Nephron (organoid): ENCODE measurements around the gene LSR.

Experiments
- H3K27ac Mint-ChIP-seq, 3 experiments: 2 replicates each; pipeline ENCODE4 v1.8.0; 2020; ENCODE audit warnings: mixed read lengths in 3 of 3, mild to moderate bottlenecking in 2 of 3, moderate library complexity in 1 of 3
- H3K27me3 Mint-ChIP-seq: 2 replicates; pipeline ENCODE4 v1.8.0; 2021; ENCODE audit warnings: low read depth, mild to moderate bottlenecking, moderate library complexity, mixed read lengths
- H3K36me3 Mint-ChIP-seq: 2 replicates; pipeline ENCODE4 v1.8.0; 2020; ENCODE audit warnings: low read depth, mixed read lengths
- H3K4me1 Mint-ChIP-seq: 2 replicates; pipeline ENCODE4 v1.8.0; 2020; ENCODE audit warnings: mixed read lengths
- H3K4me3 Mint-ChIP-seq, 3 experiments: 2 replicates each; pipeline ENCODE4 v1.8.0; 2020; ENCODE audit warnings: mild to moderate bottlenecking in 3 of 3, mixed read lengths in 3 of 3, moderate library complexity in 2 of 3
- H3K9me3 Mint-ChIP-seq: 2 replicates; pipeline ENCODE4 v1.8.0; 2020; ENCODE audit warnings: mixed read lengths
- TF ChIP-seq, protein P1 (sequence below), 3 experiments: fragments of 200-600 bp; sonication (generic); IDR thresholded peaks; one replicate each; pipeline ENCODE4 v1.5.0; 2021; ENCODE audit warnings: antibody characterized with exemption in 3 of 3; ENCODE audit not compliant: unreplicated experiment in 3 of 3

Gene LSR

DNA sequence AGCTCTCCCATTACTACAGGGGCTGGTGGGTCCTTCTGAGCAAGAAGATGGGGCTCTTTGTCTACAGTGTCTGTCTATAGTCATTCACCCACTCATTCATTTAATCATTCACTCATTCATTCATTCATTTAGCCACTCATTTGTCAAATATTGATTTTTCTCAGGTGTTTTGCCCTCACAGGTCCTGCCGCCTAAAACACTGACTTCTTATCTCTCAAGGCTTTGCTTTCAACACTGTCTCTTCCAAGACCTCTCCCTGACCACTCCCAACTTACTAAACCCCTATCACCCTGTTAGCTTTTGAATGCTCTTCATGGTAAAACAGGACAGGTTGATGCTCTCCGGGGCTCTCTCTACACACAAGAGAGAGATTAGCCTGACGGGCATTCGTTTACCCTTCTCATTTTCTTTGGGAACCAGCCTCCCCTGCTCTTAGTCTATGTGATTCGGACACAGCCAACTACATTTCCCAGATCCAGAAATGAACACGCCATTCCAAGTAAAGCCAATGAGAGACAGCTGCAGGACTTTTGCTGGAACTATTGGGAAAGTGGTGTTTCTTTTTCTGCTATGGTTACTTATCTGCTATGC, 43.0 kb upstream of the LSR start:
- Mint-ChIP-seq H3K4me3 (no peak overlapping the region), H3K9me3 (no peaks in the 10 kb centered on the region), H3K27ac (no peak overlapping the region), H3K27me3 (peaks cover 6% of the 10 kb centered on the region), H3K36me3 (no peaks in the 10 kb centered on the region), H3K4me1 (no peaks in the 10 kb centered on the region)
- TF ChIP-seq, protein P1, sequence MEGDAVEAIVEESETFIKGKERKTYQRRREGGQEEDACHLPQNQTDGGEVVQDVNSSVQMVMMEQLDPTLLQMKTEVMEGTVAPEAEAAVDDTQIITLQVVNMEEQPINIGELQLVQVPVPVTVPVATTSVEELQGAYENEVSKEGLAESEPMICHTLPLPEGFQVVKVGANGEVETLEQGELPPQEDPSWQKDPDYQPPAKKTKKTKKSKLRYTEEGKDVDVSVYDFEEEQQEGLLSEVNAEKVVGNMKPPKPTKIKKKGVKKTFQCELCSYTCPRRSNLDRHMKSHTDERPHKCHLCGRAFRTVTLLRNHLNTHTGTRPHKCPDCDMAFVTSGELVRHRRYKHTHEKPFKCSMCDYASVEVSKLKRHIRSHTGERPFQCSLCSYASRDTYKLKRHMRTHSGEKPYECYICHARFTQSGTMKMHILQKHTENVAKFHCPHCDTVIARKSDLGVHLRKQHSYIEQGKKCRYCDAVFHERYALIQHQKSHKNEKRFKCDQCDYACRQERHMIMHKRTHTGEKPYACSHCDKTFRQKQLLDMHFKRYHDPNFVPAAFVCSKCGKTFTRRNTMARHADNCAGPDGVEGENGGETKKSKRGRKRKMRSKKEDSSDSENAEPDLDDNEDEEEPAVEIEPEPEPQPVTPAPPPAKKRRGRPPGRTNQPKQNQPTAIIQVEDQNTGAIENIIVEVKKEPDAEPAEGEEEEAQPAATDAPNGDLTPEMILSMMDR (IDR thresholded peaks at IDR 0.05; ENCODE audit: unreplicated experiment in 3 of 3): no peak

DNA sequence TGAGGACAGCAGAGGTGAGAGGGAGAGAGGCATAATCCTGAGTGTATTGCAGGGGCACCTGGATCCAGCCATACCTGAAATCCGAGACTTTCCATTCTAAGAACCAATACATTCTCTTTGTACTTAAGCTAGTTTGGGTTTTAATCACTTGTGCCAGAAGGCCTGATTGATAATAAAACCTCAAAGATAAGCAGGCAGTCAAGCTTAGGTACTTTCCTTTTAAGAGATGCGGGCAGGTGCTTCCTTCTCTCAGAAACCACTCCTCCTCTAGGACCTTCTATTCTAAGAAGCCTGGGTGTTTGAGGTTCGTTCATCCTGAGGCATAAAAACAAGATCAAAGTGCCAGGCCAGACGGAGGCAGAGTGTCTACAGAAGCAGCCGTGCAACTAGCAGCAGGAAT, 42.4 kb upstream of the LSR start:
- no peak overlapping the region for H3K27ac Mint-ChIP-seq
- no peaks in the 10 kb centered on the region for H3K9me3 Mint-ChIP-seq
- no peaks in the 10 kb centered on the region for H3K36me3 Mint-ChIP-seq
- no peaks in the 10 kb centered on the region for H3K4me1 Mint-ChIP-seq
- TF ChIP-seq, protein P1 (IDR thresholded peaks at IDR 0.05; ENCODE audit: unreplicated experiment in 3 of 3): no peak
- H3K4me3 Mint-ChIP-seq: no peak overlapping the region
- H3K27me3 Mint-ChIP-seq: peaks cover 4% of the 10 kb centered on the region

DNA sequence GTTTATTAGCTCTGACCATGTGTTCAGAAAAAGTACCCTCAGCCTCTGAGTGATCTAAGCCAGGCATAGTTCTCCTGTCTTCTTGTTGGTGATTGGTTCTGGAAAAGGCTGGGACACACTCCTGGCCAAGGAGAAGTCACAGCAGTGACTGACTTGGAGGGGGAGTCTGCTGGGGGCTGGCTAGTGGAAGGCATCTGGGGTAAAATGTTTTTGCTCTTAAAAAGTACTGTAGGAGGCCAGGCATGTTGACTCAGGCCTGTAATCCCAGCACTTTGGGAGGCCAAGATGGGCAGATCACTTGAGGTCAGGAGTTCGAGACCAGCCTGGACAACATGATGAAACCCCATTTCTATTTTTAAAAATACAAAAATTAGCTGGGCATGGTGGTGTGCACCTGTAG, 41.9 kb upstream of the LSR start:
- peaks cover 4% of the 10 kb centered on the region for H3K27me3 Mint-ChIP-seq
- no peaks in the 10 kb centered on the region for H3K4me1 Mint-ChIP-seq
- TF ChIP-seq, protein P1 (IDR thresholded peaks at IDR 0.05; ENCODE audit: unreplicated experiment in 3 of 3): no peak
- no peaks in the 10 kb centered on the region for H3K9me3 Mint-ChIP-seq
- no peak overlapping the region for H3K27ac Mint-ChIP-seq
- no peaks in the 10 kb centered on the region for H3K36me3 Mint-ChIP-seq
- no peak overlapping the region for H3K4me3 Mint-ChIP-seq

DNA sequence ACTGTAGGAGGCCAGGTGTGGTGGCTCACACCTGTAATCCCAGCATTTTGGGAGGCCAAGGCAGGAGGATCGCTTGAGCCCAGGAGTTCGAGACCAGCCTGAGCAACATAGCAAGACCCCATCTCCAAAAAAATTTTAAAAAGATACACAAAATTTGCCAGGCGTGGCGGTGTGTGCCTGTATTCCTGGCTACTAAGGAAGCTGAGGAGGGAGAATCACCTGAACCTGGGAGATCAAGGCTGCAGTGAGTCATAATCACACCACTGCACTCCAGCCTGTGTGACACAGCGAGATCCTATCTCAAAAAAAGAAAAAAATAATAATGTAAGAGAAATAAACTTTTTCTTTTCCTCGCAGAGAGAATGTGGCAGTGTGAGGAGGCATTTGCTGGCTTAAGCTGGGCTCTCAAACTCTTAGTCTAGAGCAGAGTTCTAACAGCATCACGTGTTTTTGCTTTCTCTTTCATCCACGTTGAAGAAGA, 41.4 kb upstream of the LSR start:
- H3K4me3 Mint-ChIP-seq: no peak overlapping the region
- TF ChIP-seq, protein P1 (IDR thresholded peaks at IDR 0.05; ENCODE audit: unreplicated experiment in 3 of 3): no peak
- H3K27ac Mint-ChIP-seq: no peak overlapping the region
- no peaks in the 10 kb centered on the region for H3K36me3 Mint-ChIP-seq
- no peaks in the 10 kb centered on the region for H3K4me1 Mint-ChIP-seq
- peaks cover 7% of the 10 kb centered on the region for H3K27me3 Mint-ChIP-seq
- no peaks in the 10 kb centered on the region for H3K9me3 Mint-ChIP-seq

DNA sequence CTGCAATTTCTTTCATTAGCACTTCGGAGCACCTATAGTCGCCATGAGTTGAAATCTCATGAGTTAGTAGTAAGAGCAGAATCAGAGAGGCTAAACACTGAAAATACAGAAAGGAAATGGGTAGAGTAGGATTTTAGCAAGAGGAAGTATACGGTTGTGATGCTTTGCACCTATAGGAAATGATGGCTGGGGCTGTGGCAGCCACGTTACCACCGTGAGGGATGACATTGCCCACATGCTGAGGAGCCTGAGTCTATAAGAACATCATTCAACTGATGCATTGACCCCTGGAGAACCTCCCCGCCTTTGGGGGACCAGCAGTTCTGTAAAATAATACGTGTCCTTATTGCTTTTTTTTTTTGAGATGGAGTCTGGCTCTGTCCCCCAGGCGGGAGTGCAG, 40.7 kb upstream of the LSR start:
- Mint-ChIP-seq H3K27ac (no peak overlapping the region), H3K4me1 (no peaks in the 10 kb centered on the region), H3K36me3 (no peaks in the 10 kb centered on the region), H3K9me3 (no peaks in the 10 kb centered on the region), H3K4me3 (no peak overlapping the region), H3K27me3 (peaks cover 7% of the 10 kb centered on the region)
- TF ChIP-seq, protein P1 (IDR thresholded peaks at IDR 0.05; ENCODE audit: unreplicated experiment in 3 of 3): no peak

DNA sequence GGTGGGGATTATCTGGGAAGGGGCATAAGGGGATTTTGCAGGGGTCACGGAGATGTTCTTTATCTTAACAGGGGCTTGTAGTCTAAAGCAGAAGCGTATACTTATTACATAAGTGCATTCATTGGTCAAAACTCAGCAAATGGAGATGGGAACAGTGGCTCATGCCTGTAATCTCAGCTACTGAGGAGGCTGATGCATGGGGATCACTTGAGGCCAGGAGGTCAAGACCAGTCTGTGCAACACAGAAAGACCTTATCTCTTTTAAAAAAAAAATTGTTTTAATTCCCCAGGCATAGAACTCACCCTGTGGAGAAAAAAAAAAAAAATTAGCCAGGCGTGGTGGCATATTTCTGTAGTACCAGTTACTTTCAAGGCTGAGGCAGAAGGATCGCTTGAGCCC, 39.2 kb upstream of the LSR start:
- Mint-ChIP-seq H3K27me3 (peaks cover 4% of the 10 kb centered on the region), H3K9me3 (no peaks in the 10 kb centered on the region), H3K36me3 (no peaks in the 10 kb centered on the region), H3K27ac (no peak overlapping the region), H3K4me1 (no peaks in the 10 kb centered on the region), H3K4me3 (no peak overlapping the region)
- TF ChIP-seq, protein P1 (IDR thresholded peaks at IDR 0.05; ENCODE audit: unreplicated experiment in 3 of 3): no peak
